HepG2 (cell line): ENCODE measurements around the gene TULP4. TPM values are rescaled to one million over a fixed set of nuclear protein-coding genes. Genes with fewer than 3 reads are reported as not detected.
A peak's percentile ranks its signal among the peaks of the same experiment; 100 is the strongest.

Experiments used
- ATAC-seq: fragments of 200-7000 bp; cut with Tn5 transposase; 3 replicates; pipeline ENCODE4 v1.9.1; 2020; ENCODE audit warnings: mild to moderate bottlenecking, moderate library complexity
- BruUV-seq: library from RNA; stranded (reverse); fragments of 400-500 nt; replicated peaks from 2 replicates; lab custom pipeline; 2021; lab: Mats Ljungman, UMichigan
- CTCF ChIA-PET: fragments of 300-600 bp; formaldehyde crosslinking; extraction: SDS; loops from one replicate; lab custom pipeline; 2021; ENCODE audit warnings: low total read pairs, inconsistent platforms, low intra/inter-chr PET ratio; lab: Yijun Ruan, JAX
- POLR2A ChIA-PET: fragments of 350-600 bp; sonication (Branson Sonifier 250); formaldehyde crosslinking; loops from one replicate; lab custom pipeline; 2020; ENCODE audit warnings: antibody characterized with exemption, inconsistent platforms; lab: Yijun Ruan, JAX
- DNase-seq: peaks from one replicate; pipeline ENCODE4 v3.0.0-alpha.2; 2015; ENCODE audit warnings: low spot score
- FAIRE-seq: peaks from 3 replicates; lab custom pipeline; 2011; peaks lifted over from hg19 to GRCh38; lab: Jason Lieb, UNC
- H2AFZ ChIP-seq: one replicate; pipeline ENCODE4 v1.6.1; 2011; ENCODE audit warnings: low read length, inconsistent platforms
- H3K27ac ChIP-seq: fragments of 300-600 bp; 3 replicates; pipeline ENCODE4 v1.8.0; 2011; ENCODE audit warnings: mixed run types, mild to moderate bottlenecking, mixed read lengths, low read length, inconsistent platforms; ENCODE audit not compliant: insufficient read depth; ENCODE audit errors: extremely low read length
- H3K27me3 ChIP-seq, 2 experiments: fragments of 200-600 bp in 1 of 2; 2 replicates in 1 of 2; 3 replicates in 1 of 2; pipeline versions ENCODE4 v1.6.0 to v1.8.0; 2011; ENCODE audit warnings: low read length in 2 of 2, mild to moderate bottlenecking in 2 of 2, moderate library complexity in 2 of 2, inconsistent platforms in 1 of 2; ENCODE audit not compliant: insufficient read depth in 2 of 2, control insufficient read depth in 1 of 2
- H3K36me3 ChIP-seq, 2 experiments: fragments of 200-600 bp in 1 of 2; replicated peaks in 1 of 2; 2 replicates in 1 of 2; 3 replicates in 1 of 2; pipeline versions ENCODE4 v1.5.1 to v1.8.0; 2011; ENCODE audit warnings: low read length in 2 of 2, inconsistent platforms in 1 of 2; ENCODE audit not compliant: insufficient read depth in 2 of 2, control insufficient read depth in 1 of 2
- H3K4me1 ChIP-seq: 2 replicates; pipeline ENCODE4 v1.5.1; 2012; ENCODE audit warnings: low read length, inconsistent platforms; ENCODE audit not compliant: insufficient read depth
- H3K4me2 ChIP-seq: 2 replicates; pipeline ENCODE4 v1.6.0; 2011; ENCODE audit warnings: low read depth, low read length, inconsistent platforms
- H3K4me3 ChIP-seq, 3 experiments: fragments of 200-600 bp in 1 of 3; sonication (generic), shearing (Covaris generic) in 1 of 3; replicated peaks in 1 of 3; 2 replicates each; pipeline ENCODE4 v1.5.1; 2011 to 2016; ENCODE audit warnings: low read length in 3 of 3, inconsistent platforms in 2 of 3, low read depth in 2 of 3, mild to moderate bottlenecking in 2 of 3, control low read depth in 1 of 3, mixed read lengths in 1 of 3; ENCODE audit not compliant: insufficient read depth in 1 of 3
- H3K79me2 ChIP-seq: one replicate; pipeline ENCODE4 v1.6.1; 2011; ENCODE audit warnings: low read length, inconsistent platforms; ENCODE audit not compliant: insufficient read depth
- H3K9ac ChIP-seq: 2 replicates; pipeline ENCODE4 v1.6.0; 2011; ENCODE audit warnings: mild to moderate bottlenecking, low read depth, low read length, inconsistent platforms; ENCODE audit not compliant: insufficient read depth
- H3K9me3 ChIP-seq: 2 replicates; pipeline ENCODE4 v1.5.1; 2012; ENCODE audit warnings: mild to moderate bottlenecking, low read length
- H4K20me1 ChIP-seq: 2 replicates; pipeline ENCODE4 v1.6.0; 2011; ENCODE audit warnings: inconsistent platforms, mild to moderate bottlenecking, low read length, moderate library complexity; ENCODE audit not compliant: insufficient read depth
- AGO2 ChIP-seq: fragments of 200-400 bp; formaldehyde crosslinking; optimal IDR thresholded peaks from 2 replicates; pipeline ENCODE3; 2017; ENCODE audit warnings: mild to moderate bottlenecking, low read depth, low read length, moderate library complexity
- GLI4 ChIP-seq: sonication (generic); formaldehyde crosslinking; IDR thresholded peaks from 2 replicates; pipeline ENCODE4 v1.5.1; 2020; ENCODE audit warnings: missing genetic modification reagents, mild to moderate bottlenecking, moderate library complexity, borderline replicate concordance
- MIER2 ChIP-seq: IDR thresholded peaks from 2 replicates; pipeline ENCODE4 v1.6.1; 2016; ENCODE audit warnings: missing biosample characterization, missing genetic modification reagents
- RORA ChIP-seq: sonication (generic); formaldehyde crosslinking; IDR thresholded peaks from 2 replicates; pipeline ENCODE4 v1.5.0; 2020; ENCODE audit warnings: mild to moderate bottlenecking, missing genetic modification reagents, moderate library complexity
- ZNF615 ChIP-seq: sonication (generic); formaldehyde crosslinking; IDR thresholded peaks from 2 replicates; pipeline ENCODE4 v1.5.0; 2020; ENCODE audit warnings: mild to moderate bottlenecking, missing genetic modification reagents, borderline replicate concordance
- ZNF672 ChIP-seq: sonication (generic); formaldehyde crosslinking; IDR thresholded peaks from 2 replicates; pipeline ENCODE4 v1.8.1; 2022; ENCODE audit warnings: missing genetic modification reagents
- ZSCAN12 ChIP-seq: sonication (generic); formaldehyde crosslinking; IDR thresholded peaks from 2 replicates; pipeline ENCODE4 v1.9.0; 2021; ENCODE audit warnings: mild to moderate bottlenecking, missing genetic modification reagents
- ZSCAN29 ChIP-seq: sonication (generic); formaldehyde crosslinking; conservative IDR thresholded peaks from 2 replicates; pipeline ENCODE4 v1.4.0; 2020; ENCODE audit warnings: mild to moderate bottlenecking, missing genetic modification reagents
- WGBS: methylation state at CpG from one replicate; pipeline ENCODE4 v1.1.6; 2017; ENCODE audit warnings: low lambda C conversion rate; 5-methylcytosine and 5-hydroxymethylcytosine counted together
- in situ Hi-C: cut with HindIII; loops from 2 replicates; pipeline ENCODE4 v1.10.0; 2017; ENCODE audit warnings: low pct_unique_long_range_greater_than_20kb; ENCODE audit not compliant: extremely low pct_ligation_motif_present
- intact Hi-C: fragments of 100-400 bp; cut with micrococcal nuclease; formaldehyde crosslinking; loops from one replicate; pipeline ENCODE4 v1.10.0; 2022; ENCODE audit not compliant: unreplicated experiment
- polyA plus RNA-seq, 8 experiments: library from polyadenylated mRNA; depleted of rRNA in 3 of 8; stranded (reverse) in 7 of 8; unstranded in 1 of 8; fragments of >200 nt; fragmentation: Illumina TruSeq in 4 of 8; extraction: Trizol in 4 of 8; gene quantifications; 2 replicates each; pipeline versions ENCODE4 v1.2.1 to v1.2.3, GENCODE V29; 2011 to 2016; ENCODE audit warnings: low read depth in 4 of 8, missing spikeins in 1 of 8, mixed read lengths in 1 of 8; ENCODE audit not compliant: insufficient read depth in 1 of 8
- total RNA-seq, 5 experiments: library from RNA; depleted of rRNA; stranded (reverse); fragments of >200 nt; fragmentation: Illumina TruSeq; extraction: Trizol; gene quantifications; 2 replicates each; pipeline ENCODE4 v1.2.3, GENCODE V29; 2016; ENCODE audit warnings: low read depth in 1 of 5

TULP4 gene
- total and polyA plus RNA-seq, 2 of the 13 experiments (the other 11 are each of a cell fraction or from before 2014, with no cell fraction given), result 21.1 to 122 TPM

GRCh38 chr6:158501360-158502262, 189.3 kb downstream of the TULP4 start:
- CTCF ChIA-PET, result no interaction called here
- POLR2A ChIA-PET, result no interaction called here
- no peak for FAIRE-seq

GRCh38 chr6:158502263-158502950, 190.1 kb downstream of the TULP4 start:
- no peak overlapping the region for H2AFZ ChIP-seq
- BruUV-seq, result no TSS peak
- TF ChIP-seq ZNF615 (no peak), AGO2 (peak; percentile 45), ZNF672 (CRISPR knock-in tag) (no peak)
- DNase-seq (no peak), FAIRE-seq (no peak), ATAC-seq (peak; percentile 8; the same call in 2 of the 3 replicates)
- 98% methylated on average over 26 of the region's 43 CpGs for WGBS
- ChIA-PET POLR2A (no interaction called here), CTCF (no interaction called here)
- H3K9ac ChIP-seq, result no peak overlapping the region
- H3K4me3 ChIP-seq, result no peak overlapping the region
- in situ Hi-C loops (loop anchor here (25.0 kb wide), 1 partner anchor 290 kb away; no protein-coding TSS in a partner anchor), intact Hi-C loops (no loop called here)
- no peaks in the 10 kb centered on the region for H3K4me1 ChIP-seq
- no peaks in the 10 kb centered on the region for H3K9me3 ChIP-seq
- no peaks in the 10 kb centered on the region for H4K20me1 ChIP-seq
- H3K79me2 ChIP-seq, result no peaks in the 10 kb centered on the region
- no peaks in the 10 kb centered on the region for H3K27me3 ChIP-seq
- H3K4me2 ChIP-seq, result no peak overlapping the region
- no peak overlapping the region for H3K27ac ChIP-seq
- peaks cover 33 to 65% of the 10 kb centered on the region in 2 experiments for H3K36me3 ChIP-seq

More at GRCh38 chr6:158501360-158502262, 189.3 kb downstream of the TULP4 start:
- intact Hi-C loops (no loop called here), in situ Hi-C loops (loop anchor here (25.0 kb wide), 1 partner anchor 289 kb away; no protein-coding TSS in a partner anchor)
- BruUV-seq, result no TSS peak
- no peak overlapping the region for H3K9ac ChIP-seq
- DNase-seq (no peak), ATAC-seq (peak; percentile 13; the same call in 2 of the 3 replicates)
- H3K9me3 ChIP-seq, result no peaks in the 10 kb centered on the region
- H3K27ac ChIP-seq, result no peak overlapping the region
- no peaks in the 10 kb centered on the region for H3K27me3 ChIP-seq
- WGBS, result 97% methylated on average over 25 of the region's 26 CpGs
- H2AFZ ChIP-seq, result no peak overlapping the region
- H3K4me1 ChIP-seq, result no peaks in the 10 kb centered on the region
- TF ChIP-seq RORA (CRISPR knock-in tag) (no peak), GLI4 (CRISPR knock-in tag) (no peak), ZSCAN29 (no peak), MIER2 (CRISPR knock-in tag) (no peak), ZSCAN12 (CRISPR knock-in tag) (no peak)
- no peak overlapping the region for H3K4me3 ChIP-seq
- H3K36me3 ChIP-seq, result peaks cover 33 to 57% of the 10 kb centered on the region in 2 experiments
- no peaks in the 10 kb centered on the region for H3K79me2 ChIP-seq
- H4K20me1 ChIP-seq, result no peaks in the 10 kb centered on the region
- H3K4me2 ChIP-seq, result no peak overlapping the region
